HL-60 (cell line): ENCODE data around the gene ZNF236.
"Not testable (repeated sequence)": the region's sequence is repeated elsewhere in the genome, so short reads cannot be mapped to it uniquely, and the experiment has no call there.

Source experiments
- DNase-seq, 2 experiments: peaks; one replicate each; pipeline ENCODE4 v3.0.0-alpha.2; 2010 to 2020; ENCODE audit warnings: low read depth in 1 of 2, low spot score in 1 of 2
- H3K27ac ChIP-seq: fragments of 250-450 bp; sonication (Bioruptor Pico); replicated peaks from 2 replicates; pipeline ENCODE4 v1.5.1; 2020; ENCODE audit warnings: mild to moderate bottlenecking, moderate library complexity
- H3K27me3 ChIP-seq: fragments of 250-450 bp; sonication (Bioruptor Pico); 2 replicates; pipeline ENCODE4 v1.5.1; 2021; ENCODE audit warnings: mild to moderate bottlenecking, moderate library complexity; ENCODE audit not compliant: insufficient read depth, poor library complexity, severe bottlenecking
- H3K4me3 ChIP-seq: replicated peaks from 2 replicates; pipeline ENCODE4 v1.5.1; 2011; ENCODE audit warnings: mild to moderate bottlenecking, control low read depth, low read length; ENCODE audit not compliant: insufficient read depth
- CTCF ChIP-seq: IDR thresholded peaks from one replicate; pipeline ENCODE4 v1.5.1; 2011; ENCODE audit warnings: low read length, control low read depth, inconsistent platforms; ENCODE audit not compliant: insufficient read depth
- GABPA ChIP-seq: IDR thresholded peaks from 2 replicates; pipeline ENCODE4 v1.6.1; 2012; ENCODE audit warnings: low read depth
- POLR2AphosphoS5 ChIP-seq: IDR thresholded peaks from 2 replicates; pipeline ENCODE4 v1.6.1; 2012; ENCODE audit warnings: low read depth
- SPI1 ChIP-seq: IDR thresholded peaks from 2 replicates; pipeline ENCODE4 v1.6.1; 2012; ENCODE audit warnings: low read depth, mild to moderate bottlenecking, borderline replicate concordance
- TF ChIP-seq, protein P1 (sequence below): IDR thresholded peaks from 2 replicates; pipeline ENCODE4 v1.6.1; 2012; ENCODE audit warnings: low read depth; ENCODE audit not compliant: insufficient replicate concordance

Gene ZNF236

GRCh38 chr18:76960528-76961035, 138.2 kb downstream of the ZNF236 start:
- TF ChIP-seq POLR2AphosphoS5 = no peak
- no peak for TF ChIP-seq CTCF
- no peak for TF ChIP-seq SPI1
- TF ChIP-seq GABPA = no peak
- TF ChIP-seq, protein P1, sequence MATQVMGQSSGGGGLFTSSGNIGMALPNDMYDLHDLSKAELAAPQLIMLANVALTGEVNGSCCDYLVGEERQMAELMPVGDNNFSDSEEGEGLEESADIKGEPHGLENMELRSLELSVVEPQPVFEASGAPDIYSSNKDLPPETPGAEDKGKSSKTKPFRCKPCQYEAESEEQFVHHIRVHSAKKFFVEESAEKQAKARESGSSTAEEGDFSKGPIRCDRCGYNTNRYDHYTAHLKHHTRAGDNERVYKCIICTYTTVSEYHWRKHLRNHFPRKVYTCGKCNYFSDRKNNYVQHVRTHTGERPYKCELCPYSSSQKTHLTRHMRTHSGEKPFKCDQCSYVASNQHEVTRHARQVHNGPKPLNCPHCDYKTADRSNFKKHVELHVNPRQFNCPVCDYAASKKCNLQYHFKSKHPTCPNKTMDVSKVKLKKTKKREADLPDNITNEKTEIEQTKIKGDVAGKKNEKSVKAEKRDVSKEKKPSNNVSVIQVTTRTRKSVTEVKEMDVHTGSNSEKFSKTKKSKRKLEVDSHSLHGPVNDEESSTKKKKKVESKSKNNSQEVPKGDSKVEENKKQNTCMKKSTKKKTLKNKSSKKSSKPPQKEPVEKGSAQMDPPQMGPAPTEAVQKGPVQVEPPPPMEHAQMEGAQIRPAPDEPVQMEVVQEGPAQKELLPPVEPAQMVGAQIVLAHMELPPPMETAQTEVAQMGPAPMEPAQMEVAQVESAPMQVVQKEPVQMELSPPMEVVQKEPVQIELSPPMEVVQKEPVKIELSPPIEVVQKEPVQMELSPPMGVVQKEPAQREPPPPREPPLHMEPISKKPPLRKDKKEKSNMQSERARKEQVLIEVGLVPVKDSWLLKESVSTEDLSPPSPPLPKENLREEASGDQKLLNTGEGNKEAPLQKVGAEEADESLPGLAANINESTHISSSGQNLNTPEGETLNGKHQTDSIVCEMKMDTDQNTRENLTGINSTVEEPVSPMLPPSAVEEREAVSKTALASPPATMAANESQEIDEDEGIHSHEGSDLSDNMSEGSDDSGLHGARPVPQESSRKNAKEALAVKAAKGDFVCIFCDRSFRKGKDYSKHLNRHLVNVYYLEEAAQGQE = no peak
- Histone ChIP-seq H3K27ac (no peak overlapping the region), H3K27me3 (no peaks in the 10 kb centered on the region), H3K4me3 (no peak overlapping the region)
- DNase-seq = no peak

DNA sequence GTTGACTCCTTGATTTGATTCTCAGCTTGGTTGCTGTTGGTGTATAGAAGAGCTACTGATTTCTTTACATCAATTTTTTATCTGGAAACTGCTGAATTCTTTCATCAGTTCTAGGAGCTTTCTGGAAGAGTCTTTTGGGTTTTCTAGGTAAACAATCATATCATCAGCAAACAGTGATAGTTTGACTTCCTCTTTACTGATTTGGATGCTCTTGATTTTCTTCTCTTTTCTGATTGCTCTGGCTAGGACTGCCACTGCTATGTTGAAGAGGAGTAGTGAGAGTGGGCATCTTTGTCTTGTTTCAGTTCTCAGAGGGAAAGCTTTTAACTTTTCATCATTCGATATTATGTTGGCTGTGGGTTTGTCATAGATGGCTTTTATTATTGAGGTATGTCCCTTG, 140.5 kb downstream of the ZNF236 start:
- Histone ChIP-seq H3K27me3 (no peaks in the 10 kb centered on the region), H3K27ac (no peak overlapping the region), H3K4me3 (no peak overlapping the region)
- DNase-seq = no peak
- TF ChIP-seq POLR2AphosphoS5 (no peak), SPI1 (peak; percentile 57)

GRCh38 chr18:76963936-76964335, 141.6 kb downstream of the ZNF236 start:
- H3K27ac ChIP-seq = no peak overlapping the region
- TF ChIP-seq SPI1 = no peak
- no peak for TF ChIP-seq GABPA
- TF ChIP-seq POLR2AphosphoS5 = no peak
- TF ChIP-seq, protein P1 = no peak
- no peak for TF ChIP-seq CTCF
- no peaks in the 10 kb centered on the region for H3K27me3 ChIP-seq
- DNase-seq = no peak
- H3K4me3 ChIP-seq = no peak overlapping the region

- not testable (repeated sequence) for H3K27me3 ChIP-seq, DNase-seq, H3K4me3 ChIP-seq, H3K27ac ChIP-seq
These were observed 143.3 kb downstream of the ZNF236 start for GRCh38 chr18:76965555-76966151.

- not testable (repeated sequence) for H3K27ac ChIP-seq, DNase-seq, H3K27me3 ChIP-seq, H3K4me3 ChIP-seq
These were observed 144.9 kb downstream of the ZNF236 start for GRCh38 chr18:76967299-76967698.
